Upper lobe of left lung (tissue), 4 donors: Measurements from ENCODE around the gene MLLT6.

ENCODE experiments used
- POLR2A ChIP-seq, 4 donors: fragments of 450-650 bp; IDR thresholded peaks; one replicate each; pipeline ENCODE4 v1.5.1; 2016 to 2017; ENCODE audit warnings: antibody characterized with exemption in 4 of 4, mild to moderate bottlenecking in 2 of 4
- POLR2AphosphoS5 ChIP-seq, 2 donors: sonication (generic); formaldehyde crosslinking; IDR thresholded peaks; one replicate each; pipeline ENCODE4 v1.5.1; 2017; ENCODE audit warnings: antibody characterized with exemption in 2 of 2
- TF ChIP-seq, protein P1 (sequence below), 6 experiments: fragments of 450-650 bp in 4 of 6; fragments of 200-600 bp in 2 of 6; sonication (generic) in 2 of 6; IDR thresholded peaks; one replicate each; pipeline ENCODE4 v1.5.1; 2016 to 2019; ENCODE audit warnings: antibody characterized with exemption in 6 of 6

DNA sequence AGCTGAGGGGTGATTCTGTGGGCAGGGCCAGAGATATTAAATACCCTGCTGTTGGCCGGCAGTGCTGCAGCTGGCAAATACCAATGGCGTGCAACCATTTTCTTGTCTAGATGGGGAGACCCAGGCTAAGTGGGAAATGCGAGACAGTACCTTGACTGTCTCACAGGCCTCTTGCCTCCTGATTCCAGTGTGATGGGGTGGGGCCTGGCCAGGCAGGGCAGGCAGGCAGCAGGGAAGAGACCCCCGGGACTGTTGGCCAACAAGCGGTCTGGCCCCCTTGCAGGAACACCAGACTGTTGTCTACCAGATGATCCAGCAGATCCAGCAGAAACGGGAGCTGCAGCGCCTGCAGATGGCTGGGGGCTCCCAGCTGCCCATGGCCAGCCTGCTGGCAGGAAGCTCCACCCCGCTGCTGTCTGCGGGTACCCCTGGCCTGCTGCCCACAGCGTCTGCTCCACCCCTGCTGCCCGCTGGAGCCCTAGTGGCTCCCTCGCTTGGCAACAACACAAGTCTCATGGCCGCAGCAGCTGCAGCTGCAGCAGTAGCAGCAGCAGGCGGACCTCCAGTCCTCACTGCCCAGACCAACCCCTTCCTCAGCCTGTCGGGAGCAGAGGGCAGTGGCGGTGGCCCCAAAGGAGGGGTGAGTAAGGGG, 19.4 kb downstream of the MLLT6 start:
- TF ChIP-seq, protein P1, sequence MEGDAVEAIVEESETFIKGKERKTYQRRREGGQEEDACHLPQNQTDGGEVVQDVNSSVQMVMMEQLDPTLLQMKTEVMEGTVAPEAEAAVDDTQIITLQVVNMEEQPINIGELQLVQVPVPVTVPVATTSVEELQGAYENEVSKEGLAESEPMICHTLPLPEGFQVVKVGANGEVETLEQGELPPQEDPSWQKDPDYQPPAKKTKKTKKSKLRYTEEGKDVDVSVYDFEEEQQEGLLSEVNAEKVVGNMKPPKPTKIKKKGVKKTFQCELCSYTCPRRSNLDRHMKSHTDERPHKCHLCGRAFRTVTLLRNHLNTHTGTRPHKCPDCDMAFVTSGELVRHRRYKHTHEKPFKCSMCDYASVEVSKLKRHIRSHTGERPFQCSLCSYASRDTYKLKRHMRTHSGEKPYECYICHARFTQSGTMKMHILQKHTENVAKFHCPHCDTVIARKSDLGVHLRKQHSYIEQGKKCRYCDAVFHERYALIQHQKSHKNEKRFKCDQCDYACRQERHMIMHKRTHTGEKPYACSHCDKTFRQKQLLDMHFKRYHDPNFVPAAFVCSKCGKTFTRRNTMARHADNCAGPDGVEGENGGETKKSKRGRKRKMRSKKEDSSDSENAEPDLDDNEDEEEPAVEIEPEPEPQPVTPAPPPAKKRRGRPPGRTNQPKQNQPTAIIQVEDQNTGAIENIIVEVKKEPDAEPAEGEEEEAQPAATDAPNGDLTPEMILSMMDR (IDR thresholded peaks at IDR 0.05): no peak
- no peak for TF ChIP-seq POLR2A (IDR thresholded peaks at IDR 0.05)
- no peak for TF ChIP-seq POLR2AphosphoS5 (IDR thresholded peaks at IDR 0.05)
